A549 treated with CORT108297 at 1 μM for 4 hours (cell line): ENCODE measurements around the gene NR2E1. TPM values are rescaled to one million over a fixed set of nuclear protein-coding genes. Genes with fewer than 3 reads are reported as not detected.

Experiments used
- total RNA-seq: library from RNA; stranded (reverse); fragments of 200-300 nt; extraction: Qiagen RNA extraction; gene quantifications from 5 replicates; pipeline ENCODE4 v1.2.3, GENCODE V29; 2022

The NR2E1 gene
- total RNA-seq, result 0.03 to 0.09 TPM (median 0.04 TPM) in 4 of 5 replicates, not detected in the other

DNA sequence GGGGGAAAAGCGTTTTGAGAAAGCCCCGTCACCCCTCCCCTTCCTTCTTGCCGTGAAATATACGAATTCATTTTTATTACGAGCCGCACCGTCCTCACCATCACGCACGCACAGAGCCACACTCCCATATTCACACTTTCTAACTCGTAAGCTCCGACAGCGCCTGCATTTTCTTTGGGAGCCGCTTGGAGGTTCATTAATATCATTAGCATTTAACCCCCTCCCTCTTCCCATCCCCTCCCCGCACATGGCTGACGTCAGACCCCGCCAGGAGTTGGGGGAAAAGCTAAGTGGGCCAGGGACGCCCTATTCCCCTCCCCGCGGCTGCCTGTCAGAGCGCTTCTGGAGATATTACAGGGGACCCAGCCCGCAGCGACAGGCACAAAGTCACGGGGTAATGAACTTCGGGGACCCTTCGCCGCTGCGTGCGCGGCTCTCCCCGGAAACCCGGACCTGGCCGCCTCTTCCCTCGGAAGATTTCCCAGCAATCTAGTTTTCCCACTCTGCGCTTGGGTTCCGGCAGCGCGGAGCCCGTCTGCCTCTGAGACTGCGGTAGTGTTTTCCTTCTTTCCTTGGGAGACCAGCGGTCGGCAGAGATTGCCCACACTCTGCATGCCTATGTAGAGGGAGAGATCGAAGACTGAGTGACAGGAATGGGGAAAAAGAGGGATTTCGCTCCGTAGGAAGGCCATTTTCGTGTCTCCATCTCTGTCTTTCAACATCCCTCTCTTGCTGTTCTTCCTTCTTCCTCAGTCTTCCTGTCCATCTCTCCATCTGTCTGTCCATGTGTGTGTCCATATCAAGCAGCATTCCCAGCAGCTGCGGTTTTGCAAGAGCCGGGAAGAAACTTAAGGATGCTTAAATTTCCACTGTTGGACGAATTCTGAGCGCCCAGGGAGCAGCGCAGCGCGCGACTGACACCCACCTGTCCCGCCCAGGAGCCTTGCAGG is at the start of gene NR2E1:
TSS of gene NR2E1 (plus strand) at position 309 of the 950 bp plus-strand sequence. CDS start 744 bp downstream, outside the sequence.

Other genes starting within 250 kb of the NR2E1 start
- 19.8 to 27.2 TPM (median 22.2 TPM) in 5 replicates for gene SEC63, start 207.8 kb upstream of the NR2E1 start, total RNA-seq
- 18.9 to 28.2 TPM (median 23.8 TPM) in 5 replicates for gene OSTM1, start 91.3 kb upstream of the NR2E1 start, total RNA-seq
- gene SNX3, start 95.0 kb downstream of the NR2E1 start, total RNA-seq, result 81.9 to 117 TPM (median 109 TPM) in 5 replicates
- gene AFG1L, start 129.0 kb downstream of the NR2E1 start, total RNA-seq, result 1.0 to 2.7 TPM (median 1.6 TPM) in 5 replicates